Adipocyte (in vitro differentiated cells): ENCODE results near the gene AUTS2.

Experiments used
- DNase-seq: peaks from one replicate; pipeline ENCODE4 v3.0.0-alpha.2; 2015; ENCODE audit warnings: low read depth
- H3K27me3 ChIP-seq: replicated peaks from 2 replicates; pipeline ENCODE4 v1.7.0; 2013; ENCODE audit warnings: mild to moderate bottlenecking, low read length, moderate library complexity; ENCODE audit not compliant: control insufficient read depth, insufficient read depth
- H3K36me3 ChIP-seq: 2 replicates; pipeline ENCODE4 v1.7.0; 2013; ENCODE audit warnings: low read length, mild to moderate bottlenecking, moderate library complexity; ENCODE audit not compliant: control insufficient read depth, insufficient read depth, severe bottlenecking
- H3K4me1 ChIP-seq: 2 replicates; pipeline ENCODE4 v1.7.0; 2013; ENCODE audit warnings: mild to moderate bottlenecking, low read length, moderate library complexity; ENCODE audit not compliant: control insufficient read depth, insufficient read depth
- H3K4me3 ChIP-seq: 2 replicates; pipeline ENCODE4 v1.7.0; 2013; ENCODE audit warnings: mild to moderate bottlenecking, low read length, moderate library complexity
- H3K9ac ChIP-seq: 2 replicates; pipeline ENCODE4 v1.7.0; 2013; ENCODE audit warnings: mild to moderate bottlenecking, low read length, moderate library complexity
- H3K9me3 ChIP-seq: 2 replicates; pipeline ENCODE4 v1.7.0; 2013; ENCODE audit warnings: mild to moderate bottlenecking, low read length, moderate library complexity; ENCODE audit not compliant: control insufficient read depth

Gene AUTS2

DNA sequence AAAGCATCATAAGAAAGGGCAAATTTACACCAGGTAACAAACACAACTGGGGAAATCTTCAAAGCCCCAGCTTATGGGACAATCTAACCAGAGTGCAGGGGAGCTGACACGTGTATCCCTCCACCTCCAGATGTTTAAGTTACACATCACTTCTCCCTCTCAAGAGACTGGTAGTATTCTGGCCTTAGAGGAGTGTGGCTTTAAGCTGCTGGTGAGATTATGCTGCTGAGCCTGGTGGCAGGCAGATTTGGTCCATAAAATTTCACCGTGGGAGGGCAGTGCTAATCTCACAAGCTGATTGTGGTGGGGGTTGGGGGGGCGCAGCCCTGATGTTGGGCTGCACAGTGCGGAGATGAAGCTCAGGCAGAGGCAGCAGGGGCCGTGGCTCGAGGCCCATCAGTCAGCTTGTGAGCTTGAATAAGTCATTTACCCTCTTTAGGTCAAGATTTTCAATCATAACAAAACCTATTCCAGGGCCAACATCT is 1102.7 kb downstream of the AUTS2 start:
- DNase-seq: no peak
- H3K27me3 ChIP-seq: no peaks in the 10 kb centered on the region
- no peak overlapping the region for H3K4me3 ChIP-seq
- no peak overlapping the region for H3K9ac ChIP-seq
- no peaks in the 10 kb centered on the region for H3K36me3 ChIP-seq
- peaks cover 35% of the 10 kb centered on the region for H3K4me1 ChIP-seq
- no peaks in the 10 kb centered on the region for H3K9me3 ChIP-seq

GRCh38 chr7:70701477-70701876 is 1103.2 kb downstream of the AUTS2 start:
- Histone ChIP-seq H3K9me3 (no peaks in the 10 kb centered on the region), H3K36me3 (no peaks in the 10 kb centered on the region), H3K4me1 (peaks cover 30% of the 10 kb centered on the region), H3K27me3 (no peaks in the 10 kb centered on the region), H3K9ac (no peak overlapping the region), H3K4me3 (no peak overlapping the region)
- DNase-seq: no peak

- no peaks in the 10 kb centered on the region for H3K9me3 ChIP-seq
- H3K4me1 ChIP-seq: peaks cover 26% of the 10 kb centered on the region
- no peaks in the 10 kb centered on the region for H3K36me3 ChIP-seq
- H3K9ac ChIP-seq: no peak overlapping the region
- H3K4me3 ChIP-seq: no peak overlapping the region
- no peak for DNase-seq
- H3K27me3 ChIP-seq: no peaks in the 10 kb centered on the region
Observed at GRCh38 chr7:70701991-70702390, 1103.7 kb downstream of the AUTS2 start.

- Histone ChIP-seq H3K4me1 (peaks cover 16% of the 10 kb centered on the region), H3K27me3 (no peaks in the 10 kb centered on the region), H3K9ac (no peak overlapping the region), H3K9me3 (no peaks in the 10 kb centered on the region), H3K36me3 (no peaks in the 10 kb centered on the region), H3K4me3 (no peak overlapping the region)
- DNase-seq: no peak
Observed at GRCh38 chr7:70703785-70704184, 1105.5 kb downstream of the AUTS2 start.

GRCh38 chr7:70704831-70705346 is 1106.6 kb downstream of the AUTS2 start:
- H3K4me3 ChIP-seq: no peak overlapping the region
- H3K27me3 ChIP-seq: no peaks in the 10 kb centered on the region
- H3K4me1 ChIP-seq: peaks cover 8% of the 10 kb centered on the region
- H3K36me3 ChIP-seq: no peaks in the 10 kb centered on the region
- H3K9me3 ChIP-seq: no peaks in the 10 kb centered on the region
- peak; percentile 23 for DNase-seq
- H3K9ac ChIP-seq: no peak overlapping the region

GRCh38 chr7:70706204-70706603 is 1107.9 kb downstream of the AUTS2 start:
- Histone ChIP-seq H3K4me1 (peaks cover 20% of the 10 kb centered on the region), H3K9ac (no peak overlapping the region)
- no peak for DNase-seq

DNA sequence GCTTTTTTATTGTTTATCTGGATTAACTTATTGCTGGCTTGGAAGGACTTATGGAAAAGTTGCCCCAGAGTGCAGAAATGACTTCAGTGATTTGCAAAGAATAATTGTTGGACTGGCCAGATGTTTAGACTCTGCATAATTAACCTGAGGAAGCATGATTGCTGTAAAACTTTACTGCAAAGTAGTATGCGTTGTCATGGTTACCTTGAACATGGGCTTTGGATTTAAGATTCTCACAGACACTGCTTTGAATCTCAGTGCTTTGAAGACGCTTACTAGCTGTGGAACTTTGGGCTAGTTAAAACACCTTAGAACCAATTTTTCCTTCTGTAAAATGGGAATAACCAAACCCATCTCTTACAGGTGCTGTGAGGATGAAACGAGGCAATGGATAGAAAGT is 1108.4 kb downstream of the AUTS2 start:
- Histone ChIP-seq H3K9me3 (no peaks in the 10 kb centered on the region), H3K4me1 (peaks cover 21% of the 10 kb centered on the region), H3K36me3 (no peaks in the 10 kb centered on the region), H3K4me3 (no peak overlapping the region), H3K9ac (no peak overlapping the region), H3K27me3 (no peaks in the 10 kb centered on the region)
- DNase-seq: no peak

More at GRCh38 chr7:70706204-70706603, 1107.9 kb downstream of the AUTS2 start:
- no peaks in the 10 kb centered on the region for H3K36me3 ChIP-seq
- no peaks in the 10 kb centered on the region for H3K9me3 ChIP-seq
- H3K4me3 ChIP-seq: no peak overlapping the region
- no peaks in the 10 kb centered on the region for H3K27me3 ChIP-seq

- Histone ChIP-seq H3K4me1 (peaks cover 19% of the 10 kb centered on the region), H3K9me3 (no peaks in the 10 kb centered on the region), H3K27me3 (no peaks in the 10 kb centered on the region), H3K36me3 (no peaks in the 10 kb centered on the region), H3K4me3 (no peak overlapping the region), H3K9ac (no peak overlapping the region)
- DNase-seq: no peak
Observed at GRCh38 chr7:70707823-70708243, 1109.6 kb downstream of the AUTS2 start.

DNA sequence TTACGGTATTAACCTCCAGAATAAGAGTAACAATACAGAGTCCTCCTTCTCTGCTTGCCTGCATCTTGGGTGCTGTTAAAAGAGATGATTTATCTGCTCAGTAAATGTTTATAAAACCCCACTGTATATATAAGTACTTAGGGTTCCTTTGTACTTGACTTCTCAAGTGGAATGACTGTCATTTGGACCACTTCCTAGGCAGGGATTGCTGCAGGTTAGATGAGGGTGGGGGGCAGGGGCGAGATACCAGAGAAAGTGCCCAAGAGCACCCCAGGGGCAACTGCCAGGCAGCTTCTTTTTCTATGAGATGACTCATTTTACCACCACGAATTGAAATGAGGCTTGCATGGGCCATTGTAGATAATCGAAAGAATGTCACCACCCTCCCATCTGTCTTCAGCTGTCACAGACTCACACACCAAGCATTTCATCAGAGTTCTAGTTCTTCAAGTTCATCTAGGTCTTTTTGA is 1111.8 kb downstream of the AUTS2 start:
- H3K27me3 ChIP-seq: no peaks in the 10 kb centered on the region
- H3K4me1 ChIP-seq: peaks cover 19% of the 10 kb centered on the region
- peaks cover 4% of the 10 kb centered on the region for H3K9me3 ChIP-seq
- H3K36me3 ChIP-seq: no peaks in the 10 kb centered on the region
- peak; percentile 49 for DNase-seq
- peak overlapping the region; percentile 38 for H3K4me3 ChIP-seq
- H3K9ac ChIP-seq: no peak overlapping the region

DNA sequence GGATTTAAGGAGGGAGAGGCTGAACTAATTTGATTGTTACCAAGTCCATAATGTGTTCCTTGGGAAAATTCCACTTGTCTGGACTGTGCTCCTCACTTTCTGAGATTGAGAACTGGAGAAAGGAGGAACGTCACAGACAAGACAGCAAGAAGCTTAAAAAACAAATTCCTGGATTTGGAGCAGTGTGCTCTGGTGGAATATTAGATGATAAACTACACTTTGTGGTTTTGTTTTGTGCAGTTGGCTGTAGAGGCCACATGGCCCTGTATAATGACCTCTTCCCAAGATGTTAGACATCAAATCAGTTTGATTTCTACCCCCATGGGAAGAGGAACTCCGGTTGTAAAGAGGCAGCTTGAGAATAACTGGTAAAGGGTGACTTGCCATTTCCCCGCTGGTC is 1112.4 kb downstream of the AUTS2 start:
- Histone ChIP-seq H3K4me1 (peaks cover 19% of the 10 kb centered on the region), H3K27me3 (no peaks in the 10 kb centered on the region), H3K4me3 (peak overlapping the region; percentile 38), H3K9me3 (peaks cover 4% of the 10 kb centered on the region), H3K9ac (no peak overlapping the region), H3K36me3 (no peaks in the 10 kb centered on the region)
- DNase-seq: no peak

GRCh38 chr7:70711452-70711851 is 1113.2 kb downstream of the AUTS2 start:
- Histone ChIP-seq H3K4me1 (peaks cover 19% of the 10 kb centered on the region), H3K9me3 (peaks cover 4% of the 10 kb centered on the region), H3K36me3 (no peaks in the 10 kb centered on the region), H3K27me3 (no peaks in the 10 kb centered on the region), H3K4me3 (no peak overlapping the region), H3K9ac (no peak overlapping the region)
- DNase-seq: no peak

DNA sequence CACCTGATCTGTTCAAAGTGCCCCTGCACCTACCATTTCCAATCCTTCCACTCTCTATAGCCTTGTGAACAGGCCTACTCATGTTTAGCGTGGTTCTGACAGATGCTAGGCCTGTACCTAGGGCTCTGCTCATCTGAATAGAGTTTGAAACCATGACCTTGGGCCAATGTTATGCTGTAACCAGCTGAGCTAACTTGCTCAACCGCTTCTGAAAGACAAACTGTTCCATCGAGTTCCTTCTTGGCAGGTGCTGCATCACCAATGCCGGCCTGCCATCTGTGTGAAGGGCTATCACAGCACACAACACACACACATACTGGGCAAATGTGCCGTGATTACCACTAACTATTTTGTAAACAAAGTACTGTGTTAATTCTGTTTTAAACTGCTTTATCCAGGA is 1114.7 kb downstream of the AUTS2 start:
- no peak for DNase-seq
- Histone ChIP-seq H3K9ac (no peak overlapping the region), H3K4me1 (peaks cover 23% of the 10 kb centered on the region), H3K4me3 (no peak overlapping the region), H3K9me3 (peaks cover 4% of the 10 kb centered on the region), H3K36me3 (no peaks in the 10 kb centered on the region), H3K27me3 (no peaks in the 10 kb centered on the region)
